CD4-positive, alpha-beta T cell treated with Interleukin-4 for 4 hours (primary cell): ENCODE measurements around the gene EGFR.

Source experiments
- DNase-seq: peaks from one replicate; pipeline ENCODE4 v3.0.0-alpha.2; 2020

The EGFR gene

DNA sequence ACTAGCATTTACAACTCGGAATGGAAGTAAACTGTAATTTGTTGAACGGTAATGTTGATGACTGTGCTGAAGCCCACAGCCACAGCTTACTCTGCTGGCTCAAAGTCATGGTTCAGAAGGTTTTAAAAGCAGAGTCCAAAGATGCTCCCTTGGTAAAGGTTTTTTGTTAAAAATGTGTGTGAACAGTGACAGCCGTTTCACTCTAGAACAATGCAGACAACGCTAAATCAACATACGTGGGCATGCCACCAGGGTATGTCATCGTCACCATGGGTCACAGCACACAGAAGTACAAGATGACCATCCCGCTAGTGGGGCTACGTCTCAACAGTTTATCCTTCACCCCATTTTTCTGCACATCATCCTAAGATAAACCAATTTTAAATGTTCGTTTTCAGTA, 239.8 kb downstream of the EGFR start:
- DNase-seq = no peak

DNA sequence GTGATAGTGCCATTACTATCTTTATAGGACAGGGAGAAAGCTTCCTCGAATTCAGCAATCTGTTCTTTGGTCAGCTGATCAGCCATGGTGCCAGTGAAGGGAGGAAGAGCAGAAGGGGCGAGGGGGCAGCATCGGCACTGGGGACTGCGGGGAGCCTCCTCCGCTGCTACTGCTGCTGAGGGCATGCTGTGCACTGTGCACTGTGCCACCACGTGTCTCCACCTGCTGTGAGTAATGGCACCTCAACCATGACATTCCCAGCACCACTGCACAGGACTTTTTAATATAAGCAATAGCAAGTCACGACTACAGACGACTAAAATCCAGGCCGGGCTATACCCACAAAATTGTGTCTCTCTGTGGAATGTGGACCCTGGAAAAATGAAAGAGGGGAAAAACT, 241.4 kb downstream of the EGFR start:
- DNase-seq = no peak

DNA sequence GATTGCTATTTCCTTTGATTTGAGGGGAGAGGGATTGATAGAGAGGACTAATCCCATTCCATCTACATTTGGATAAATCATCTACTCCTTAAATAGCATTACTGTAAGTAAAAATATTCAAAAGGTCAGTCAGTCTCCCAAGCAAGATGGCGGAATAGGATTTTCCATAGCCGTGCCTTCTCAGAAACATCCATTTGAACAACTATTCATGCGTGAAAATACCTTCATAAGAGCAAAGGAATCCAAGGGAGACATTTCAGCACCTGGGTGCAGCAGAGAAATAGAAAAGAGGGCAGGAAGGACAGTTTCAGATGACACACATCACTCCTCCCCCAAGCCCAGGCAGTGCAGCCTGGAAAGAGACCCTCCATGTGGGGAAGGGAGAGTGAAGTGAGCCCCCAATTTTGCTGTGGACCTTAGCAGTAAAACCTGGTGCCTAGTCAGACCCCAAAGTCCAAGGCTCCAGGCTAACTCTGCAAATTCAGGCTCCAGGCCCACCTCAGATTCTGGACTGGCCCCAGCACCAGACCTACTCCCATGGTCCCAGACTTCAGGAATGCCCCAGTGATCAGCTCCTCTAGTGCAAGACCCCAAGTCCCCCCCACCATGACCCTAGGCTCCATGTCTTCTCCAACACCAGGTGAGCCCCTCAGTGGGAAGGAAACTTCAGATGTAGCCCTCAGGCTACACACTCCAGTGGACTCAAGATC, 242.0 kb downstream of the EGFR start:
- DNase-seq = no peak
